PC-3 (cell line): ENCODE data around the gene TXK. TPM values are rescaled to one million over a fixed set of nuclear protein-coding genes. Genes with fewer than 3 reads are reported as not detected.
A peak's percentile ranks its signal among the peaks of the same experiment; 100 is the strongest.

Source experiments
- ATAC-seq: fragments of 200-7000 bp; cut with Tn5 transposase; 2 replicates; pipeline ENCODE4 v1.9.1; 2020; ENCODE audit warnings: mild to moderate bottlenecking, moderate library complexity
- BruUV-seq: library from RNA; stranded (reverse); fragments of 400-500 nt; replicated peaks from 2 replicates; lab custom pipeline; 2021; lab: Mats Ljungman, UMichigan
- CTCF ChIA-PET: fragments of 300-600 bp; sonication (Branson Sonifier 250); formaldehyde crosslinking; loops from one replicate; lab custom pipeline; 2022; ENCODE audit warnings: antibody characterized with exemption; lab: Charles Lee
- POLR2A ChIA-PET: fragments of 300-600 bp; sonication (Branson Sonifier 250); formaldehyde crosslinking; loops from one replicate; lab custom pipeline; 2022; ENCODE audit warnings: antibody characterized with exemption; ENCODE audit not compliant: unreplicated experiment; lab: Charles Lee
- DNase-seq: peaks from one replicate; pipeline ENCODE4 v3.0.0-alpha.2; 2015
- H2AFZ ChIP-seq: fragments of 300-600 bp; sonication (generic); 2 replicates; pipeline ENCODE4 v1.6.0; 2016; ENCODE audit warnings: antibody characterized with exemption, low read length
- H3F3A ChIP-seq: fragments of 300-600 bp; sonication (generic); one replicate; pipeline ENCODE4 v1.6.0; 2017; ENCODE audit warnings: antibody characterized with exemption, low read length, control low read depth, mild to moderate bottlenecking; ENCODE audit not compliant: unreplicated experiment
- H3K27ac ChIP-seq: fragments of 300-600 bp; sonication (generic); 2 replicates; pipeline ENCODE4 v1.5.1; 2016; ENCODE audit warnings: mild to moderate bottlenecking, low read length
- H3K27me3 ChIP-seq: fragments of 300-600 bp; sonication (generic); 2 replicates; pipeline ENCODE4 v1.6.1; 2016; ENCODE audit warnings: low read length, mixed read lengths
- H3K36me3 ChIP-seq: fragments of 300-600 bp; sonication (generic); 2 replicates; pipeline ENCODE4 v1.6.1; 2016; ENCODE audit warnings: low read depth, mixed run types, low read length, mixed read lengths
- H3K4me1 ChIP-seq: fragments of 300-600 bp; sonication (generic); 2 replicates; pipeline ENCODE4 v1.5.1; 2016; ENCODE audit warnings: low read length; ENCODE audit not compliant: insufficient read depth
- H3K4me2 ChIP-seq: fragments of 300-600 bp; sonication (generic); 2 replicates; pipeline ENCODE4 v1.6.0; 2016; ENCODE audit warnings: low read length
- H3K4me3 ChIP-seq: fragments of 300-600 bp; sonication (generic); 2 replicates; pipeline ENCODE4 v1.5.1; 2016; ENCODE audit warnings: mild to moderate bottlenecking, low read length, mixed read lengths
- H3K79me2 ChIP-seq: fragments of 300-600 bp; sonication (generic); 2 replicates; pipeline ENCODE4 v1.6.1; 2017; ENCODE audit warnings: low read length, mixed read lengths
- H3K9ac ChIP-seq: fragments of 300-600 bp; sonication (generic); 2 replicates; pipeline ENCODE4 v1.6.0; 2016; ENCODE audit warnings: mild to moderate bottlenecking, low read length
- H3K9me2 ChIP-seq: fragments of 300-600 bp; sonication (generic); replicated peaks from 2 replicates; pipeline ENCODE4 v1.6.1; 2016; ENCODE audit warnings: mixed run types, low read length, mixed read lengths
- H3K9me3 ChIP-seq: fragments of 300-600 bp; sonication (generic); 2 replicates; pipeline ENCODE4 v1.6.1; 2016; ENCODE audit warnings: low read length, mixed read lengths
- H4K20me1 ChIP-seq: fragments of 300-600 bp; sonication (generic); 2 replicates; pipeline ENCODE4 v1.6.1; 2016; ENCODE audit warnings: low read length, mixed read lengths
- EZH2 ChIP-seq: fragments of 300-600 bp; sonication (generic); IDR thresholded peaks from one replicate; pipeline ENCODE4 v1.6.1; 2017; ENCODE audit warnings: antibody characterized with exemption, mild to moderate bottlenecking, low read length; ENCODE audit not compliant: unreplicated experiment
- EZH2phosphoT487 ChIP-seq: fragments of 300-600 bp; sonication (generic); IDR thresholded peaks from 2 replicates; pipeline ENCODE4 v1.6.1; 2018; ENCODE audit warnings: mild to moderate bottlenecking, antibody characterized with exemption, low read length, borderline replicate concordance
- intact Hi-C: fragments of 100-400 bp; cut with micrococcal nuclease; formaldehyde crosslinking; loops from 2 replicates; pipeline ENCODE4 v1.9.0; 2023
- total RNA-seq: library from RNA; depleted of rRNA; stranded (reverse); fragments of >200 nt; gene quantifications from 2 replicates; pipeline ENCODE4 v1.2.3, GENCODE V29; 2014
- TF ChIP-seq, protein P1 (sequence below): fragments of 300-600 bp; sonication (generic); conservative IDR thresholded peaks from 2 replicates; pipeline ENCODE4 v1.5.1; 2017; ENCODE audit warnings: antibody characterized with exemption, low read depth, mild to moderate bottlenecking, low read length

Gene TXK
- total RNA-seq, 1 experiment from 2014 or later, result 2.6 TPM

DNA sequence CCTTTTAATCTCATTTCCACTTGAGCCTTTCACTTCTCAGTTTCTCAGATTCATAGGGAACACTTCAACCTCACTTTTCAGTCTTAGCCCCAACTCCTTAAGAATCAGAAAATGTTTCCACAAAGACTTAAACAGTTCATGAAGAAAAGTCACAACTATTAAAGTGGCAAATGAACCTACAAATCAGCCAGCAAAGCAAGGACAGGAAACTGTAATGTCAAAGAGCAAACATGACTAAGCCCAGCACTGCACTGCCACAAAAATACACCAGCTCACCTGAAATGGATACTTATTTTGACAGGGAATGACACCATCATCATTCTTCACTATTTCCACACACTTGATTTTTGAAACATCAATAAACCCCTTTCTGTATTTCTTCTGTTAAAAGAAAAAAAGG is 41.8 kb upstream of the TXK start:
- BruUV-seq, result no TSS peak
- H3K4me1 ChIP-seq, result peaks cover 28% of the 10 kb centered on the region
- H3K36me3 ChIP-seq, result no peaks in the 10 kb centered on the region
- DNase-seq (peak; percentile 59), ATAC-seq (peak; percentile 93)
- H3K9ac ChIP-seq, result no peak overlapping the region
- no peaks in the 10 kb centered on the region for H3K27me3 ChIP-seq
- POLR2A ChIA-PET, result no interaction called here
- no peaks in the 10 kb centered on the region for H4K20me1 ChIP-seq
- no peak overlapping the region for H2AFZ ChIP-seq
- peak overlapping the region; percentile 47; the same call in 1 of the 2 replicates for H3K4me2 ChIP-seq
- no peaks in the 10 kb centered on the region for H3F3A ChIP-seq
- H3K4me3 ChIP-seq, result no peak overlapping the region
- CTCF ChIA-PET, result no interaction called here
- intact Hi-C loops, result no loop called here
- H3K27ac ChIP-seq, result no peak overlapping the region
- no peaks in the 10 kb centered on the region for H3K9me2 ChIP-seq
- no peaks in the 10 kb centered on the region for H3K9me3 ChIP-seq
- TF ChIP-seq, protein P1, sequence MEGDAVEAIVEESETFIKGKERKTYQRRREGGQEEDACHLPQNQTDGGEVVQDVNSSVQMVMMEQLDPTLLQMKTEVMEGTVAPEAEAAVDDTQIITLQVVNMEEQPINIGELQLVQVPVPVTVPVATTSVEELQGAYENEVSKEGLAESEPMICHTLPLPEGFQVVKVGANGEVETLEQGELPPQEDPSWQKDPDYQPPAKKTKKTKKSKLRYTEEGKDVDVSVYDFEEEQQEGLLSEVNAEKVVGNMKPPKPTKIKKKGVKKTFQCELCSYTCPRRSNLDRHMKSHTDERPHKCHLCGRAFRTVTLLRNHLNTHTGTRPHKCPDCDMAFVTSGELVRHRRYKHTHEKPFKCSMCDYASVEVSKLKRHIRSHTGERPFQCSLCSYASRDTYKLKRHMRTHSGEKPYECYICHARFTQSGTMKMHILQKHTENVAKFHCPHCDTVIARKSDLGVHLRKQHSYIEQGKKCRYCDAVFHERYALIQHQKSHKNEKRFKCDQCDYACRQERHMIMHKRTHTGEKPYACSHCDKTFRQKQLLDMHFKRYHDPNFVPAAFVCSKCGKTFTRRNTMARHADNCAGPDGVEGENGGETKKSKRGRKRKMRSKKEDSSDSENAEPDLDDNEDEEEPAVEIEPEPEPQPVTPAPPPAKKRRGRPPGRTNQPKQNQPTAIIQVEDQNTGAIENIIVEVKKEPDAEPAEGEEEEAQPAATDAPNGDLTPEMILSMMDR, result no peak
- TF ChIP-seq EZH2phosphoT487 (no peak), EZH2 (no peak)
- H3K79me2 ChIP-seq, result no peaks in the 10 kb centered on the region

DNA sequence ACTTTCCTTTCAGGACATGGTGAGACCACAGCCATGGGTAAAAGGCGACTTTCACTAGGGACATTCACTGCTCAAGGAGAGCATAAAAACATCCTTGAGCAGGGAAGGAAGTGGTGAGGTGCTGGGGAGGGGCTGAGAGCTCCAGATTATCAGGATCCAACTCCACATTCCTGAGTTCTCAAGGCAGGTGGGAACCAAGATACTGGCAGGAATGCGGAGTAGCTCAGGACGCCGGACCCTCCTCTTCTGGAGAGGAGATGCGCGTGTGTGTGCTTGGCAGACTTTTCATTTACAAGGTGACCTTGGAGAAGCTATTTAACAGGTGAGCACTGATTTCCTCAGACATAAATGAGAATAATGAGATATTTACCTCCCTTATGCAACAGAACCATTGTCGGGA is 41.3 kb upstream of the TXK start:
- Histone ChIP-seq H3K27ac (no peak overlapping the region), H3K4me2 (peak overlapping the region; percentile 47; the same call in 1 of the 2 replicates), H4K20me1 (no peaks in the 10 kb centered on the region), H3K9me3 (no peaks in the 10 kb centered on the region), H3F3A (no peaks in the 10 kb centered on the region), H3K4me1 (peaks cover 28% of the 10 kb centered on the region), H2AFZ (no peak overlapping the region), H3K27me3 (no peaks in the 10 kb centered on the region), H3K36me3 (no peaks in the 10 kb centered on the region), H3K9me2 (no peaks in the 10 kb centered on the region), H3K9ac (no peak overlapping the region), H3K79me2 (no peaks in the 10 kb centered on the region), H3K4me3 (no peak overlapping the region)
- ChIA-PET POLR2A (no interaction called here), CTCF (no interaction called here)
- no peak for DNase-seq
- no peak for ATAC-seq
- intact Hi-C loops, result no loop called here
- BruUV-seq, result no TSS peak
- TF ChIP-seq, protein P1, result no peak
- TF ChIP-seq EZH2, result no peak
- TF ChIP-seq EZH2phosphoT487, result no peak

DNA sequence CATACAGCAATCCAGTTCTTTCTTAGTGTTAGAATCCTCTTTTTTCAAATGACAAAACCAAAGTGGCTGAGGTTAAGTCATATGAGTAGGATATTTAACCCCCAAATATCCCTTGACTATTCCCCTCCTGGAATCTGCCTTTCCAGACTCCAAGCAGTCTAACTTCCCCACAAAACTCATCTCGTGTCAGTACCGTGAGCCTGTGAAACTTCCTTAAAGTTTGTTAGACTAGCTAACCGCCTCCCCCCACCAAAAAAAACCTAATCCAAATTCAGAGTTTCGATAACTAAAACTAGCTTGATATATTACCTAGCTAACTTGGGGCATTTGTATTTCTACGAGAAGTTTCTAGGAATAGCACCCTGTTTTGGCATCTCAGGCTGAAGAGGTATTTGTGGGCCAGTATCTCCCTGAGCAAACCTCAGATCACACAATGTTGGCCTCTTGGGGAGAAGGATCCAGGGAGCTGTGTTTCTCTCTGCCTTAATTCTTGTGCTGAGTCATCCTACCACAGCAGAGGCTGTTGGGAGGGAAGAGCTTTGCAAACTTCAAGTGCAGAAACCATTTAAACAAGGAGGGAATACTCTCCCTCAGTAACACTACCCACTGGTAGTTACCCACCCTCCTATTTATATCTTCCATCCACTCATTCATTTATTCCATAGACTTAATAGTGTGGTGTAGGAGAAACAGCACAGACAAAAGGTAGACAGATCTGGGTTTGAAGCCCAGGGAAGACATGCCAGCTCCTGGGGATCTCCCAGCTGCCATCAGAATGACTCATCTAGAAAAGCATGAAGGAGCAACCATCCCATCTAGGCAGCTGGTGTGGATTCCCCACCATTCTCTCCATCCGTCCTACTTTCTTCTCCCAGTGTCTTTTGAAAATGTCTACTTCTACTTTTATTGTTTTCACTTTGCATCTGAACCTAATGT is 39.3 kb upstream of the TXK start:
- intact Hi-C loops, result no loop called here
- DNase-seq, result peak; percentile 52
- Histone ChIP-seq H3F3A (no peaks in the 10 kb centered on the region), H3K27ac (peak overlapping the region; percentile 63), H4K20me1 (no peaks in the 10 kb centered on the region), H3K4me1 (peaks cover 28% of the 10 kb centered on the region), H3K9me3 (no peaks in the 10 kb centered on the region), H3K4me2 (peak overlapping the region; percentile 27; the same call in 1 of the 2 replicates), H3K79me2 (no peaks in the 10 kb centered on the region), H3K4me3 (no peak overlapping the region), H3K27me3 (no peaks in the 10 kb centered on the region), H3K9ac (peak overlapping the region; percentile 4; the same call in 1 of the 2 replicates), H3K36me3 (no peaks in the 10 kb centered on the region), H2AFZ (peak overlapping the region; percentile 65), H3K9me2 (no peaks in the 10 kb centered on the region)
- peak; percentile 73 for ATAC-seq
- BruUV-seq, result no TSS peak
- CTCF ChIA-PET, result interaction anchor here (0.7 kb wide), 1 partner anchor 94 kb away, joined by 4 read pairs; no protein-coding TSS in a partner anchor
- TF ChIP-seq EZH2phosphoT487 (no peak), EZH2 (no peak)
- TF ChIP-seq, protein P1, result no peak
- POLR2A ChIA-PET, result no interaction called here
